Esophagus squamous epithelium (tissue), 4 donors: Measurements from ENCODE around the gene MIER2.
"Not testable (repeated sequence)": the region's sequence is repeated elsewhere in the genome, so short reads cannot be mapped to it uniquely, and the experiment has no call there.

Source experiments
- POLR2A ChIP-seq, 4 donors: fragments of 450-650 bp; IDR thresholded peaks; one replicate each; pipeline ENCODE4 v1.6.1; 2017; ENCODE audit warnings: antibody characterized with exemption in 4 of 4, mild to moderate bottlenecking in 4 of 4, moderate library complexity in 3 of 4
- TF ChIP-seq, protein P1 (sequence below), 6 experiments: fragments of 450-650 bp in 4 of 6; fragments of 200-600 bp in 2 of 6; sonication (generic) in 2 of 6; IDR thresholded peaks; one replicate each; pipeline ENCODE4 v1.5.1; 2016 to 2019; ENCODE audit warnings: antibody characterized with exemption in 6 of 6, mild to moderate bottlenecking in 4 of 6, moderate library complexity in 4 of 6

DNA sequence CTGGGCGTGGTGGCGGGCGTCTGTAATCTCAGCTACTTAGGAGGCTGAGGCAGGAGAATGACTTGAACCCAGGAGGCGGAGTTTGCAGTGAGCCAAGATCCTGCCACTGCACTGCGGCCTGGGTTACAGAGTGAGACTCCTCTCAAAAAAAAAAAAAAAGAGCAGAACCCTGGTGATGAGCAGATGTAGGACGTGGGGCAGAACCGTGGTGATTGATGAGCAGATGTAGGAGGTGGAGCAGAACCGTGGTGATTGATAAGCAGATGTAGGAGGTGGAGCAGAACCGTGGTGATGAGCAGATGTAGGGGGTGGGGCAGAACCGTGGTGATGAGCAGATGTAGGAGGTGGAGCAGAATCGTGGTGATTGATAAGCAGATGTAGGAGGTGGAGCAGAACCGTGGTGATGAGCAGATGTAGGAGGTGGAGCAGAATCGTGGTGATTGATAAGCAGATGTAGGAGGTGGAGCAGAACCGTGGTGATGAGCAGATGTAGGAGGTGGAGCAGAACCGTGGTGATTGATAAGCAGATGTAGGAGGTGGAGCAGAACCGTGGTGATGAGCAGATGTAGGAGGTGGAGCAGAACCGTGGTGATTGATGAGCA is 36.1 kb upstream of the MIER2 start:
- not testable (repeated sequence) for TF ChIP-seq POLR2A (IDR thresholded peaks at IDR 0.05)
- TF ChIP-seq, protein P1, sequence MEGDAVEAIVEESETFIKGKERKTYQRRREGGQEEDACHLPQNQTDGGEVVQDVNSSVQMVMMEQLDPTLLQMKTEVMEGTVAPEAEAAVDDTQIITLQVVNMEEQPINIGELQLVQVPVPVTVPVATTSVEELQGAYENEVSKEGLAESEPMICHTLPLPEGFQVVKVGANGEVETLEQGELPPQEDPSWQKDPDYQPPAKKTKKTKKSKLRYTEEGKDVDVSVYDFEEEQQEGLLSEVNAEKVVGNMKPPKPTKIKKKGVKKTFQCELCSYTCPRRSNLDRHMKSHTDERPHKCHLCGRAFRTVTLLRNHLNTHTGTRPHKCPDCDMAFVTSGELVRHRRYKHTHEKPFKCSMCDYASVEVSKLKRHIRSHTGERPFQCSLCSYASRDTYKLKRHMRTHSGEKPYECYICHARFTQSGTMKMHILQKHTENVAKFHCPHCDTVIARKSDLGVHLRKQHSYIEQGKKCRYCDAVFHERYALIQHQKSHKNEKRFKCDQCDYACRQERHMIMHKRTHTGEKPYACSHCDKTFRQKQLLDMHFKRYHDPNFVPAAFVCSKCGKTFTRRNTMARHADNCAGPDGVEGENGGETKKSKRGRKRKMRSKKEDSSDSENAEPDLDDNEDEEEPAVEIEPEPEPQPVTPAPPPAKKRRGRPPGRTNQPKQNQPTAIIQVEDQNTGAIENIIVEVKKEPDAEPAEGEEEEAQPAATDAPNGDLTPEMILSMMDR (IDR thresholded peaks at IDR 0.05): not testable (repeated sequence)
